GM18505 (cell line): Measurements from ENCODE around the gene RNF114.
A peak's percentile ranks its signal among the peaks of the same experiment; 100 is the strongest.

ENCODE experiments used
- ATAC-seq: cut with Tn5 transposase; IDR thresholded peaks from one replicate; pipeline ENCODE4 v1.9.1; 2021; ENCODE audit not compliant: unreplicated experiment
- POLR2A ChIP-seq: IDR thresholded peaks from 4 replicates; pipeline ENCODE4 v1.6.1; 2011; ENCODE audit warnings: borderline replicate concordance; ENCODE audit not compliant: insufficient read depth, insufficient read length; ENCODE audit errors: extremely low read depth

Gene RNF114

GRCh38 chr20:49978685-49979029 lies 42.5 kb downstream of the RNF114 start:
- TF ChIP-seq POLR2A: no peak

GRCh38 chr20:49979030-49979832 lies 43.0 kb downstream of the RNF114 start:
- no peak for ATAC-seq
- TF ChIP-seq POLR2A: no peak

More at GRCh38 chr20:49978685-49979029, 42.5 kb downstream of the RNF114 start:
- no peak for ATAC-seq

- TF ChIP-seq POLR2A: no peak
- no peak for ATAC-seq
Measured at GRCh38 chr20:49980140-49981008, 44.2 kb downstream of the RNF114 start.

- TF ChIP-seq POLR2A: no peak
- ATAC-seq: no peak
Measured at GRCh38 chr20:49981218-49982071, 45.2 kb downstream of the RNF114 start.

GRCh38 chr20:49982072-49982345 lies 45.8 kb downstream of the RNF114 start:
- no peak for ATAC-seq
- no peak for TF ChIP-seq POLR2A

- ATAC-seq: peak; percentile 81
- peak; percentile 85 for TF ChIP-seq POLR2A
Measured at GRCh38 chr20:49982346-49983122, 46.3 kb downstream of the RNF114 start, which contains the start of gene SNAI1. Gene SNAI1, plus strand, starts transcription at chr20:49982980. Its CDS starts 80 bp downstream, at chr20:49983060.

GRCh38 chr20:49983123-49983847 lies 47.1 kb downstream of the RNF114 start:
- no peak for TF ChIP-seq POLR2A
- ATAC-seq: no peak

- TF ChIP-seq POLR2A: no peak
- ATAC-seq: no peak
Measured at GRCh38 chr20:49983848-49984408, 47.7 kb downstream of the RNF114 start.

- TF ChIP-seq POLR2A: no peak
Measured at GRCh38 chr20:49984426-49985153, 48.4 kb downstream of the RNF114 start.

GRCh38 chr20:49985157-49985556 lies 49.0 kb downstream of the RNF114 start:
- no peak for TF ChIP-seq POLR2A

More at GRCh38 chr20:49984426-49985153, 48.4 kb downstream of the RNF114 start:
- no peak for ATAC-seq

GRCh38 chr20:49985617-49986016 lies 49.4 kb downstream of the RNF114 start:
- no peak for ATAC-seq
- no peak for TF ChIP-seq POLR2A

More at GRCh38 chr20:49985157-49985556, 49.0 kb downstream of the RNF114 start:
- no peak for ATAC-seq

GRCh38 chr20:49986049-49986448 lies 49.9 kb downstream of the RNF114 start:
- no peak for ATAC-seq
- TF ChIP-seq POLR2A: no peak
